WTC11 (cell line): ENCODE measurements around the gene KCNC4. TPM values are rescaled to one million over a fixed set of nuclear protein-coding genes. Genes with fewer than 3 reads are reported as not detected.

Source experiments
- ATAC-seq: fragments of 200-7000 bp; cut with Tn5 transposase; 2 replicates; pipeline ENCODE4 v1.10.0; 2021; ENCODE audit warnings: mild to moderate bottlenecking, moderate library complexity
- CTCF ChIA-PET: fragments of 300-600 bp; sonication (Branson Sonifier 250); formaldehyde crosslinking; loops from one replicate; lab custom pipeline; 2021; ENCODE audit warnings: antibody characterized with exemption; lab: Charles Lee
- POLR2A ChIA-PET: fragments of 350-600 bp; sonication (Branson Sonifier 250); formaldehyde crosslinking; loops from one replicate; lab custom pipeline; 2021; ENCODE audit warnings: antibody characterized with exemption; lab: Charles Lee
- DNase-seq: peaks from one replicate; pipeline ENCODE4 v3.0.0; 2021; ENCODE audit warnings: low spot score
- H3K27ac Mint-ChIP-seq: 2 replicates; pipeline ENCODE4 v1.8.0; 2021; ENCODE audit warnings: mixed read lengths
- H3K27me3 Mint-ChIP-seq: 2 replicates; pipeline ENCODE4 v1.8.0; 2021; ENCODE audit warnings: low read depth, mild to moderate bottlenecking, moderate library complexity, mixed read lengths
- H3K36me3 Mint-ChIP-seq: 2 replicates; pipeline ENCODE4 v1.8.0; 2021; ENCODE audit warnings: mixed read lengths
- H3K4me1 Mint-ChIP-seq: 2 replicates; pipeline ENCODE4 v1.8.0; 2022; ENCODE audit warnings: mixed read lengths
- H3K4me3 Mint-ChIP-seq: 2 replicates; pipeline ENCODE4 v1.8.0; 2021; ENCODE audit warnings: mild to moderate bottlenecking, moderate library complexity, mixed read lengths
- H3K9me3 Mint-ChIP-seq: 2 replicates; pipeline ENCODE4 v1.8.0; 2021; ENCODE audit warnings: mixed read lengths
- ATF3 ChIP-seq: sonication (generic); formaldehyde crosslinking; conservative IDR thresholded peaks from 2 replicates; pipeline ENCODE4 v1.8.1; 2022; ENCODE audit warnings: mild to moderate bottlenecking, missing genetic modification reagents
- E2F5 ChIP-seq: sonication (generic); formaldehyde crosslinking; IDR thresholded peaks from 2 replicates; pipeline ENCODE4 v1.8.1; 2022; ENCODE audit warnings: mild to moderate bottlenecking, moderate library complexity, missing genetic modification reagents
- FOXJ3 ChIP-seq: sonication (generic); formaldehyde crosslinking; IDR thresholded peaks from 2 replicates; pipeline ENCODE4 v1.9.0; 2021; ENCODE audit warnings: missing genetic modification reagents, mild to moderate bottlenecking, borderline replicate concordance
- HMGA2 ChIP-seq: fragments of 250-450 bp; sonication (Bioruptor Pico); IDR thresholded peaks from 2 replicates; pipeline ENCODE4 v1.4.0; 2021; ENCODE audit warnings: mild to moderate bottlenecking, moderate library complexity
- MAX ChIP-seq: sonication (generic); formaldehyde crosslinking; IDR thresholded peaks from 2 replicates; pipeline ENCODE4 v1.8.0; 2022; ENCODE audit warnings: mild to moderate bottlenecking, missing genetic modification reagents
- NR1H2 ChIP-seq: sonication (generic); formaldehyde crosslinking; IDR thresholded peaks from 2 replicates; pipeline ENCODE4 v1.9.0; 2021; ENCODE audit warnings: mild to moderate bottlenecking, moderate library complexity, missing genetic modification reagents
- PRDM15 ChIP-seq: sonication (generic); formaldehyde crosslinking; IDR thresholded peaks from 2 replicates; pipeline ENCODE4 v1.8.0; 2022; ENCODE audit warnings: missing genetic modification reagents
- PRRX2 ChIP-seq: fragments of 250-450 bp; sonication (Bioruptor Pico); IDR thresholded peaks from 2 replicates; pipeline ENCODE4 v1.8.0; 2021; ENCODE audit warnings: mild to moderate bottlenecking
- RELA ChIP-seq: sonication (generic); formaldehyde crosslinking; IDR thresholded peaks from 2 replicates; pipeline ENCODE4 v1.8.1; 2022; ENCODE audit warnings: missing genetic modification reagents, mild to moderate bottlenecking, borderline replicate concordance
- SMAD4 ChIP-seq: sonication (generic); formaldehyde crosslinking; IDR thresholded peaks from 2 replicates; pipeline ENCODE4 v1.8.0; 2022; ENCODE audit warnings: mild to moderate bottlenecking, missing genetic modification reagents
- STAT6 ChIP-seq: sonication (generic); formaldehyde crosslinking; conservative IDR thresholded peaks from 2 replicates; pipeline ENCODE4 v1.8.1; 2023; ENCODE audit warnings: mild to moderate bottlenecking, low read depth, missing genetic modification reagents, moderate library complexity
- ZBTB21 ChIP-seq: sonication (generic); formaldehyde crosslinking; IDR thresholded peaks from 2 replicates; pipeline ENCODE4 v1.8.1; 2023; ENCODE audit warnings: mild to moderate bottlenecking, missing genetic modification reagents, borderline replicate concordance
- ZBTB43 ChIP-seq: sonication (generic); formaldehyde crosslinking; IDR thresholded peaks from 2 replicates; pipeline ENCODE4 v1.8.1; 2023; ENCODE audit warnings: mild to moderate bottlenecking, missing genetic modification reagents
- ZNF121 ChIP-seq: sonication (generic); formaldehyde crosslinking; IDR thresholded peaks from 2 replicates; pipeline ENCODE4 v1.8.0; 2023; ENCODE audit warnings: missing genetic modification reagents
- ZNF263 ChIP-seq: sonication (generic); formaldehyde crosslinking; IDR thresholded peaks from 2 replicates; pipeline ENCODE4 v1.8.1; 2022; ENCODE audit warnings: low read depth, mild to moderate bottlenecking, moderate library complexity, missing genetic modification reagents
- ZNF423 ChIP-seq: fragments of 250-450 bp; sonication (Bioruptor Pico); IDR thresholded peaks from 2 replicates; pipeline ENCODE4 v2.1.2; 2022; ENCODE audit warnings: mild to moderate bottlenecking, moderate library complexity
- ZSCAN18 ChIP-seq: fragments of 250-450 bp; sonication (Bioruptor Pico); IDR thresholded peaks from 2 replicates; pipeline ENCODE4 v2.1.2; 2022; ENCODE audit warnings: mild to moderate bottlenecking, moderate library complexity
- total RNA-seq: library from RNA; stranded (reverse); gene quantifications from 3 replicates; pipeline ENCODE4 v1.2.3, GENCODE V29; 2021

Gene KCNC4
- total RNA-seq, 1 experiment from 2014 or later, result 19.9 TPM

- TF ChIP-seq HMGA2 (CRISPR knock-in tag) (no peak), SMAD4 (CRISPR knock-in tag) (no peak), ZSCAN18 (no peak), ZBTB21 (CRISPR knock-in tag) (no peak), E2F5 (no peak), RELA (CRISPR knock-in tag) (no peak), ZBTB43 (no peak), ZNF423 (CRISPR knock-in tag) (no peak)
- Mint-ChIP-seq H3K4me3 (no peak overlapping the region), H3K27ac (no peak overlapping the region), H3K9me3 (no peaks in the 10 kb centered on the region), H3K27me3 (peaks cover 16% of the 10 kb centered on the region; the same call in 1 of the 2 replicates), H3K4me1 (peaks cover 39% of the 10 kb centered on the region), H3K36me3 (no peaks in the 10 kb centered on the region)
- ChIA-PET CTCF (interaction anchor here (1.0 to 6.4 kb wide), 7 partner anchors 14 to 254 kb away, joined by 3 to 31 read pairs (median 4); no protein-coding TSS in a partner anchor), POLR2A (no interaction called here)
- ATAC-seq, result no peak
- DNase-seq, result no peak
Measured at GRCh38 chr1:110241516-110241915, 31.4 kb downstream of the KCNC4 start.

GRCh38 chr1:110242062-110242461 lies 31.9 kb downstream of the KCNC4 start:
- ATAC-seq, result no peak
- H3K4me1 Mint-ChIP-seq, result peaks cover 39% of the 10 kb centered on the region
- peak; percentile 66 for TF ChIP-seq ZNF423 (CRISPR knock-in tag)
- no peak for TF ChIP-seq NR1H2 (CRISPR knock-in tag)
- POLR2A ChIA-PET, result no interaction called here
- H3K4me3 Mint-ChIP-seq, result no peak overlapping the region
- no peaks in the 10 kb centered on the region for H3K36me3 Mint-ChIP-seq
- H3K27ac Mint-ChIP-seq, result no peak overlapping the region; the same call in 1 of the 2 replicates
- CTCF ChIA-PET, result interaction anchor here (1.0 to 6.4 kb wide), 8 partner anchors 13 to 254 kb away, joined by 3 to 31 read pairs (median 4); partner anchors contain the start of gene SLC6A17
- H3K9me3 Mint-ChIP-seq, result no peaks in the 10 kb centered on the region
- peaks cover 16% of the 10 kb centered on the region; the same call in 1 of the 2 replicates for H3K27me3 Mint-ChIP-seq
- DNase-seq, result peak; percentile 28

GRCh38 chr1:110242731-110243130 lies 32.6 kb downstream of the KCNC4 start:
- ATAC-seq (no peak), DNase-seq (no peak)
- H3K36me3 Mint-ChIP-seq, result no peaks in the 10 kb centered on the region
- peaks cover 16% of the 10 kb centered on the region; the same call in 1 of the 2 replicates for H3K27me3 Mint-ChIP-seq
- H3K4me1 Mint-ChIP-seq, result peaks cover 39% of the 10 kb centered on the region
- TF ChIP-seq FOXJ3 (CRISPR knock-in tag) (no peak), MAX (CRISPR knock-in tag) (no peak), ZNF263 (CRISPR knock-in tag) (no peak)
- CTCF ChIA-PET, result interaction anchor here (0.8 to 6.4 kb wide), 7 partner anchors 33 to 253 kb away, joined by 3 to 31 read pairs (median 3); partner anchors contain the start of gene SLC6A17
- no peaks in the 10 kb centered on the region for H3K9me3 Mint-ChIP-seq
- H3K4me3 Mint-ChIP-seq, result no peak overlapping the region
- no peak overlapping the region for H3K27ac Mint-ChIP-seq
- POLR2A ChIA-PET, result no interaction called here

GRCh38 chr1:110243146-110243545 lies 33.0 kb downstream of the KCNC4 start:
- H3K27me3 Mint-ChIP-seq, result peaks cover 16% of the 10 kb centered on the region; the same call in 1 of the 2 replicates
- no peaks in the 10 kb centered on the region for H3K36me3 Mint-ChIP-seq
- no peak overlapping the region for H3K4me3 Mint-ChIP-seq
- H3K27ac Mint-ChIP-seq, result no peak overlapping the region
- no peak for DNase-seq
- CTCF ChIA-PET, result interaction anchor here (0.8 to 6.4 kb wide), 5 partner anchors 36 to 253 kb away, joined by 3 to 31 read pairs (median 7); no protein-coding TSS in a partner anchor
- POLR2A ChIA-PET, result no interaction called here
- TF ChIP-seq PRRX2 (CRISPR knock-in tag), result no peak
- no peak for TF ChIP-seq STAT6
- TF ChIP-seq ZNF121, result no peak
- no peak for TF ChIP-seq PRDM15 (CRISPR knock-in tag)
- no peak for TF ChIP-seq E2F5
- no peak for TF ChIP-seq ATF3 (CRISPR knock-in tag)
- TF ChIP-seq, all 79 proteins: peak for 0
- no peaks in the 10 kb centered on the region for H3K9me3 Mint-ChIP-seq
- peak; percentile 60 for ATAC-seq
- peaks cover 39% of the 10 kb centered on the region for H3K4me1 Mint-ChIP-seq
